ENCODE results near the gene RGS3. TPM values are rescaled to one million over a fixed set of nuclear protein-coding genes. Genes with fewer than 3 reads are reported as not detected.

RGS3 gene
- total and polyA plus RNA-seq, 2 of the 13 experiments (the other 11 are each of a cell fraction or from before 2014, with no cell fraction given), result 17.1 to 28.8 TPM

DNA sequence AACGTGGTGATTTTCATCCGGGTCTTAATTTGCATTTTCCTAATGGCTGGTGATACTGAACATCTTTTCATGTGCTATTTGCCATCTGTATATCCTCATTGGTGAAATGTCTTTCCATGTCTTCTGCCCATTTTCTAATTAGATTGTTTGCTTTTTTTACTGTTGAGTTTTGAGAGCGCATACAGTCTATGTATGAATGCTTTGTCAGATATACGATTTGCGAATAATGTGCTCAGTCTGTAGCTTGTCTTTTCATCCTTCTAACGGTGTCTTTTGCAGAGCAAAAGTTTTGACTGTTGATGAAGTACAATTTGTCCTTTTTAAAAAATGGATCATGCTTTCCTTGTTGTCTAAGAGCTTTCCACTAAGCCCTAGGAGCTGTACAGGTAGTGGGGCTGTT lies 143.0 kb downstream of the RGS3 start:
- no TSS peak for BruUV-seq (replicated peaks)
- 64% methylated on average over 6 of the region's 6 CpGs for WGBS (ENCODE audit: low lambda C conversion rate)
- H3K9me3 ChIP-seq (ENCODE audit: low read length), result no peaks in the 10 kb centered on the region
- H3K4me3 ChIP-seq (replicated peaks in 1 of 3; ENCODE audit: insufficient read depth in 1 of 3, low read depth in 2 of 3, low read length in 3 of 3), result no peak overlapping the region
- ATAC-seq, result no peak
- no peak overlapping the region for H3K4me2 ChIP-seq (ENCODE audit: low read depth, low read length)
- in situ Hi-C loops (cut with HindIII; ENCODE audit: extremely low pct_ligation_motif_present, low pct_unique_long_range_greater_than_20kb) (no loop called here), intact Hi-C loops (cut with micrococcal nuclease; ENCODE audit: unreplicated experiment) (loop anchor here (5.0 kb wide), 1 partner anchor 46 kb away; no protein-coding TSS in a partner anchor)
- peaks cover 82% of the 10 kb centered on the region for H3K4me1 ChIP-seq (ENCODE audit: insufficient read depth, low read length)
- no peaks in the 10 kb centered on the region for H3K27me3 ChIP-seq (ENCODE audit: control insufficient read depth in 1 of 2, insufficient read depth in 2 of 2, low read length in 2 of 2)
- H3K9ac ChIP-seq (ENCODE audit: insufficient read depth, low read depth, low read length), result no peak overlapping the region
- DNase-seq (ENCODE audit: low spot score), result no peak
- ChIA-PET CTCF (ENCODE audit: low intra/inter-chr PET ratio, low total read pairs) (no interaction called here), POLR2A (interaction anchor here (1.6 kb wide), 1 partner anchor 44 kb away, joined by 3 read pairs; no protein-coding TSS in a partner anchor)
- FAIRE-seq, result no peak
- H2AFZ ChIP-seq (ENCODE audit: low read length), result no peak overlapping the region
- no peaks in the 10 kb centered on the region for H4K20me1 ChIP-seq (ENCODE audit: insufficient read depth, low read length)
- no peak overlapping the region for H3K27ac ChIP-seq (ENCODE audit: extremely low read length, insufficient read depth, low read length)
- H3K79me2 ChIP-seq (ENCODE audit: insufficient read depth, low read length), result no peaks in the 10 kb centered on the region
- H3K36me3 ChIP-seq (replicated peaks in 1 of 2; ENCODE audit: control insufficient read depth in 1 of 2, insufficient read depth in 2 of 2, low read length in 2 of 2), result no peaks in the 10 kb centered on the region
- no peak for TF ChIP-seq AGO1 (IDR thresholded peaks at IDR 0.05; ENCODE audit: low read depth, low read length, poor library complexity, severe bottlenecking)
- no peak for TF ChIP-seq HOXA5 (CRISPR knock-in tag; IDR thresholded peaks at IDR 0.05)
- TF ChIP-seq, protein P1, sequence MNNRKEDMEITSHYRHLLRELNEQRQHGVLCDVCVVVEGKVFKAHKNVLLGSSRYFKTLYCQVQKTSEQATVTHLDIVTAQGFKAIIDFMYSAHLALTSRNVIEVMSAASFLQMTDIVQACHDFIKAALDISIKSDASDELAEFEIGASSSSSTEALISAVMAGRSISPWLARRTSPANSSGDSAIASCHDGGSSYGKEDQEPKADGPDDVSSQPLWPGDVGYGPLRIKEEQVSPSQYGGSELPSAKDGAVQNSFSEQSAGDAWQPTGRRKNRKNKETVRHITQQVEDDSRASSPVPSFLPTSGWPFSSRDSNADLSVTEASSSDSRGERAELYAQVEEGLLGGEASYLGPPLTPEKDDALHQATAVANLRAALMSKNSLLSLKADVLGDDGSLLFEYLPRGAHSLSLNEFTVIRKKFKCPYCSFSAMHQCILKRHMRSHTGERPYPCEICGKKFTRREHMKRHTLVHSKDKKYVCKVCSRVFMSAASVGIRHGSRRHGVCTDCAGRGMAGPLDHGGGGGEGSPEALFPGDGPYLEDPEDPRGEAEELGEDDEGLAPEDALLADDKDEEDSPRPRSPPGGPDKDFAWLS (CRISPR knock-in tag; IDR thresholded peaks at IDR 0.05; ENCODE audit: borderline replicate concordance), result no peak

DNA sequence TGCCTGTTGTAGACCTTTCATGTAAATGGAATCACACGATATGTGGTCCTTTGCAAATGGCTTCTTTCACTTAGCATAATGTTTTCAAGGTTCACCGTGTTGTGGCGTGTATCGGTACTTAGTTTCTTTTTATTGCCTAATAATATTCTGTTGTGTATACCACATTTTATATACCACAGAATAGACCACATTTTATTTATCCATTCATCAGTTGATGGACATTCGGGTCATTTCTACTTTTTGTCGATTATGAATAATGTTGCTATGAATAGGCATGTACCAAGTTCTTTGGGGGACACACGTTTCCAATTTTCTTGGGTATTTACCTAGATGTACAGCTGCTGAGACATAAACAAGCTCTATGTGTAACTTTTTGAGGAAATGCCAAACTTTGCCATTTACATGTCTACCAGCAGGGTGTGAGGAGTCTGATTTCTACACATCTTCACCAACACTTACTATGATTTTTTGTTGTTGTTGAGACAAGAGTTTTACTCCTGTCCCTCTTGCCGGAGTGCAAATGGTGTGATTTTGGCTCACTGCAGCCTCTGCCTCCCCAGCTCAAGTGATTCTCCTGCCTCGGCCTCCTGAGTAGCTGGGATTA lies 144.7 kb downstream of the RGS3 start:
- ChIA-PET CTCF (ENCODE audit: low intra/inter-chr PET ratio, low total read pairs) (no interaction called here), POLR2A (interaction anchor here (2.1 kb wide), 1 partner anchor 42 kb away, joined by 21 read pairs; no protein-coding TSS in a partner anchor)
- H3K4me2 ChIP-seq (ENCODE audit: low read depth, low read length), result no peak overlapping the region
- peaks cover 82% of the 10 kb centered on the region for H3K4me1 ChIP-seq (ENCODE audit: insufficient read depth, low read length)
- in situ Hi-C loops (cut with HindIII; ENCODE audit: extremely low pct_ligation_motif_present, low pct_unique_long_range_greater_than_20kb) (no loop called here), intact Hi-C loops (cut with micrococcal nuclease; ENCODE audit: unreplicated experiment) (loop anchor here (5.0 kb wide), 1 partner anchor 44 kb away; no protein-coding TSS in a partner anchor)
- H3K9me3 ChIP-seq (ENCODE audit: low read length), result no peaks in the 10 kb centered on the region
- no peak overlapping the region for H2AFZ ChIP-seq (ENCODE audit: low read length)
- ATAC-seq, result no peak
- no peaks in the 10 kb centered on the region for H4K20me1 ChIP-seq (ENCODE audit: insufficient read depth, low read length)
- BruUV-seq (replicated peaks), result no TSS peak
- WGBS (ENCODE audit: low lambda C conversion rate), result 81% methylated on average over 9 of the region's 9 CpGs
- no peak overlapping the region for H3K27ac ChIP-seq (ENCODE audit: extremely low read length, insufficient read depth, low read length)
- H3K4me3 ChIP-seq (replicated peaks in 1 of 3; ENCODE audit: insufficient read depth in 1 of 3, low read depth in 2 of 3, low read length in 3 of 3), result no peak overlapping the region
- H3K79me2 ChIP-seq (ENCODE audit: insufficient read depth, low read length), result no peaks in the 10 kb centered on the region
- TF ChIP-seq, protein P2, sequence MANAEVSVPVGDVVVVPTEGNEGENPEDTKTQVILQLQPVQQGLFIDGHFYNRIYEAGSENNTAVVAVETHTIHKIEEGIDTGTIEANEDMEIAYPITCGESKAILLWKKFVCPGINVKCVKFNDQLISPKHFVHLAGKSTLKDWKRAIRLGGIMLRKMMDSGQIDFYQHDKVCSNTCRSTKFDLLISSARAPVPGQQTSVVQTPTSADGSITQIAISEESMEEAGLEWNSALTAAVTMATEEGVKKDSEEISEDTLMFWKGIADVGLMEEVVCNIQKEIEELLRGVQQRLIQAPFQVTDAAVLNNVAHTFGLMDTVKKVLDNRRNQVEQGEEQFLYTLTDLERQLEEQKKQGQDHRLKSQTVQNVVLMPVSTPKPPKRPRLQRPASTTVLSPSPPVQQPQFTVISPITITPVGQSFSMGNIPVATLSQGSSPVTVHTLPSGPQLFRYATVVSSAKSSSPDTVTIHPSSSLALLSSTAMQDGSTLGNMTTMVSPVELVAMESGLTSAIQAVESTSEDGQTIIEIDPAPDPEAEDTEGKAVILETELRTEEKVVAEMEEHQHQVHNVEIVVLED (CRISPR knock-in tag; IDR thresholded peaks at IDR 0.05; ENCODE audit: borderline replicate concordance), result no peak
- no peak for TF ChIP-seq NFE2 (CRISPR knock-in tag; IDR thresholded peaks at IDR 0.05)
- no peak for TF ChIP-seq ZNF530 (CRISPR knock-in tag; IDR thresholded peaks at IDR 0.05; ENCODE audit: low read depth)
- no peak for TF ChIP-seq KMT2A (CRISPR knock-in tag; IDR thresholded peaks at IDR 0.05)
- no peaks in the 10 kb centered on the region for H3K27me3 ChIP-seq (ENCODE audit: control insufficient read depth in 1 of 2, insufficient read depth in 2 of 2, low read length in 2 of 2)
- no peak for FAIRE-seq
- no peaks in the 10 kb centered on the region for H3K36me3 ChIP-seq (replicated peaks in 1 of 2; ENCODE audit: control insufficient read depth in 1 of 2, insufficient read depth in 2 of 2, low read length in 2 of 2)
- no peak overlapping the region for H3K9ac ChIP-seq (ENCODE audit: insufficient read depth, low read depth, low read length)
- no peak for DNase-seq (ENCODE audit: low spot score)
